ENCODE results near the gene COL24A1.

- TF ChIP-seq, protein P1, sequence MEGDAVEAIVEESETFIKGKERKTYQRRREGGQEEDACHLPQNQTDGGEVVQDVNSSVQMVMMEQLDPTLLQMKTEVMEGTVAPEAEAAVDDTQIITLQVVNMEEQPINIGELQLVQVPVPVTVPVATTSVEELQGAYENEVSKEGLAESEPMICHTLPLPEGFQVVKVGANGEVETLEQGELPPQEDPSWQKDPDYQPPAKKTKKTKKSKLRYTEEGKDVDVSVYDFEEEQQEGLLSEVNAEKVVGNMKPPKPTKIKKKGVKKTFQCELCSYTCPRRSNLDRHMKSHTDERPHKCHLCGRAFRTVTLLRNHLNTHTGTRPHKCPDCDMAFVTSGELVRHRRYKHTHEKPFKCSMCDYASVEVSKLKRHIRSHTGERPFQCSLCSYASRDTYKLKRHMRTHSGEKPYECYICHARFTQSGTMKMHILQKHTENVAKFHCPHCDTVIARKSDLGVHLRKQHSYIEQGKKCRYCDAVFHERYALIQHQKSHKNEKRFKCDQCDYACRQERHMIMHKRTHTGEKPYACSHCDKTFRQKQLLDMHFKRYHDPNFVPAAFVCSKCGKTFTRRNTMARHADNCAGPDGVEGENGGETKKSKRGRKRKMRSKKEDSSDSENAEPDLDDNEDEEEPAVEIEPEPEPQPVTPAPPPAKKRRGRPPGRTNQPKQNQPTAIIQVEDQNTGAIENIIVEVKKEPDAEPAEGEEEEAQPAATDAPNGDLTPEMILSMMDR (IDR thresholded peaks at IDR 0.05), result no peak
- no peak for TF ChIP-seq POLR2AphosphoS5 (IDR thresholded peaks at IDR 0.05; ENCODE audit: low read depth, low read length)
- no peak for TF ChIP-seq SIN3A (IDR thresholded peaks at IDR 0.05; ENCODE audit: borderline replicate concordance, insufficient read depth, low read depth, low read length)
- TF ChIP-seq TCF7L2 (IDR thresholded peaks at IDR 0.05; ENCODE audit: low read depth, low read length), result no peak
- no peak for TF ChIP-seq REST (IDR thresholded peaks at IDR 0.05; ENCODE audit: insufficient read depth in 1 of 2, low read depth in 2 of 2, low read length in 1 of 2)
These were observed 95.0 kb downstream of the COL24A1 start for GRCh38 chr1:86061551-86061990.

Measured in Panc1 (cell line).